BLaER1 (cell line): ENCODE results near the gene PIK3R3.

ENCODE experiments used
- H3K27ac ChIP-seq: shearing (Covaris generic); formaldehyde crosslinking; 2 replicates; pipeline ENCODE4 v1.8.1; 2022
- H3K27me3 ChIP-seq: shearing (Covaris generic); formaldehyde crosslinking; 2 replicates; pipeline ENCODE4 v1.8.1; 2022
- H3K36me3 ChIP-seq: shearing (Covaris generic); formaldehyde crosslinking; 2 replicates; pipeline ENCODE4 v1.8.1; 2022
- H3K4me1 ChIP-seq: shearing (Covaris generic); formaldehyde crosslinking; 2 replicates; pipeline ENCODE4 v1.8.1; 2022
- H3K4me2 ChIP-seq: shearing (Covaris generic); formaldehyde crosslinking; 2 replicates; pipeline ENCODE4 v1.8.1; 2022
- H3K4me3 ChIP-seq: shearing (Covaris generic); formaldehyde crosslinking; 2 replicates; pipeline ENCODE4 v1.8.1; 2022
- H3K9ac ChIP-seq: shearing (Covaris generic); formaldehyde crosslinking; 2 replicates; pipeline ENCODE4 v1.8.1; 2022
- H3K9me3 ChIP-seq: shearing (Covaris generic); formaldehyde crosslinking; 2 replicates; pipeline ENCODE4 v1.8.1; 2022
- H4K20me1 ChIP-seq: shearing (Covaris generic); formaldehyde crosslinking; 2 replicates; pipeline ENCODE4 v1.8.1; 2022
- Cebpa-rat ChIP-seq: shearing (Covaris generic); IDR thresholded peaks from 2 replicates; pipeline ENCODE4 v1.8.1; 2022

Gene PIK3R3

DNA sequence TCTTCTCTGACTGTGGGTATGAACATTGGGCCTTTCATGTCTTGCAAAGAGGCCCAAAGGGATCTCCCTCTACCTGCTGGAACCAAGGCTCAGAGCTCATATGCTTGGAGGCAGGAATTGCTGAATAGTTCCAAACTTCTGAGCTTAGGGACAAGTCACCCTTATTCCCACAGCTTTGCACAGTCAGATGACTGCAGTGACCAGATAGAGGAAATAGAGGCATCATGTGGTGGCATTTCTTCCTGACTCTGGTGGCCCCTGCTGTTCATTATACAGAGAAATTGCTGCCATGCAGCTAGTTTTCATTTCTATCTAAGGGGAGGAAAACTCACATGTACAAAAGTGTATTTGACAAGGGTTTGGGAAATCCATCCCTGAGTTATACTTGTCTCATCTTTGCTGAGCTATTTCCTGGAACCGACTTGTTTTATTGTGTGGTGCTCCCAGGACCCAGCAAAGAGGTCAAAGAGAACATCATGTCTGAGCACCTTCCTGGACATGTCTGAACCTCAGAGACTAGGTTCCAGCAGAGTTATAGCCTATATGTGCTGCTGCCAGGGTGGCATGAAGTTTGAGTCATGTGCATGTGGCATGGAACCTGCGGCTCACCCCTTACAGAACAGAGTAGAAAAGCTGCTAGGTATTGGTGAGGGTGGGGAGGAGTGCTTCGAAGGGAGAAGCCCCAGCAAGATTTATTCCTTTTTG lies 131.2 kb downstream of the PIK3R3 start:
- H3K27me3 ChIP-seq, result no peaks in the 10 kb centered on the region
- no peak overlapping the region for H3K9ac ChIP-seq
- no peak overlapping the region for H3K4me2 ChIP-seq
- H3K4me1 ChIP-seq, result no peaks in the 10 kb centered on the region
- no peak overlapping the region for H3K27ac ChIP-seq
- TF ChIP-seq Cebpa-rat, result no peak
- no peaks in the 10 kb centered on the region for H4K20me1 ChIP-seq
- H3K4me3 ChIP-seq, result no peak overlapping the region
- no peaks in the 10 kb centered on the region for H3K9me3 ChIP-seq
- H3K36me3 ChIP-seq, result peaks cover 61% of the 10 kb centered on the region

DNA sequence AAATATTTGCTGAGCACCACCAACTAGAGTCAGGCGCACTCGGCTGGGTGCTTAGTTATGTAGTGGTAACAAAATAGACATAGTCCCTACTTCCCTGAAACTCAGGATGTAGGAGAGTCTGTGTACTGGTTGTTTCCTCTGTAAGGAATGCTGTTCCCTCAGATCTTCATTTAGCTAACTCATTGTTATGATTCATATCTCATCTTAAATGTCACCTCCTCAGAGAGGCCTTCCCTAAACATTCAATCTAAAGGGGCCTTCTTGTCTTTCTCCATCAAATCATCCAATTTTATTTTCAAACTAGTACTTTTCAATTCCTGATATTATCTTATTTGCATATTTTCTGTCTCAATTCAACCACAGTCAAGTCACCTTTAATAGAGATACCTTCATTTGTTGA lies 132.9 kb downstream of the PIK3R3 start:
- no peak for TF ChIP-seq Cebpa-rat
- H3K4me2 ChIP-seq, result no peak overlapping the region
- no peaks in the 10 kb centered on the region for H4K20me1 ChIP-seq
- H3K27me3 ChIP-seq, result no peaks in the 10 kb centered on the region
- H3K4me3 ChIP-seq, result no peak overlapping the region
- no peaks in the 10 kb centered on the region for H3K4me1 ChIP-seq
- no peak overlapping the region for H3K27ac ChIP-seq
- no peaks in the 10 kb centered on the region for H3K9me3 ChIP-seq
- peaks cover 52% of the 10 kb centered on the region for H3K36me3 ChIP-seq
- no peak overlapping the region for H3K9ac ChIP-seq

DNA sequence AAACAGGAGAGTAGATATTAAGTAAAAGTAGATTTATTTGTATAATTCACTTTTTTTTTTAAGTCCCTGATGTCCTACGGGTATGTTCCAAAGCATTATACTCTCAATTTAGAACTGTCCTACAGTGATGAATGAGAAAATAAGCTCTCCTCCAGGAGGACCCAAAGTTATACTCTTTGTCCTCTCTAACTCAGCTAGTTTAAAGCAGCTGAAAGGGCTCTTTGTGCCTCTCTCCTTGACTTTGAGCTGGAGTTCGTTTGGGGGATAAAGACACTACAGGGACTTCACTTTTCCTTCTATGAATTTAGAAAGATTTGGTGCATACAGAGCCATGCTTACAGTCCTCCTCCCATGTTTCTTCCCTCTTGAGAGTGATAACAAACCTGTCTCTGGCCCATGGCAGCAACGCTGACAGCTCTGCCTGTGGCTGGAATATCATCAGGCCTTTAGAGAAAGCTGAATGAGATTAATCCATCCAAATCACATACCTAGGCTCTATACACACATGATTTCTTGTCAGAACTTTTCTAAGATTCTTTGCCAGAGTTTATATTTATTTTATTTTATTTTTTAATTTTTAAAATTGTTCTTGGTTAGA lies 134.3 kb downstream of the PIK3R3 start:
- Histone ChIP-seq H3K9me3 (no peaks in the 10 kb centered on the region), H3K27me3 (no peaks in the 10 kb centered on the region), H3K9ac (no peak overlapping the region), H3K27ac (no peak overlapping the region), H4K20me1 (no peaks in the 10 kb centered on the region), H3K4me1 (no peaks in the 10 kb centered on the region), H3K36me3 (peaks cover 40% of the 10 kb centered on the region), H3K4me3 (no peak overlapping the region), H3K4me2 (no peak overlapping the region)
- TF ChIP-seq Cebpa-rat, result no peak

DNA sequence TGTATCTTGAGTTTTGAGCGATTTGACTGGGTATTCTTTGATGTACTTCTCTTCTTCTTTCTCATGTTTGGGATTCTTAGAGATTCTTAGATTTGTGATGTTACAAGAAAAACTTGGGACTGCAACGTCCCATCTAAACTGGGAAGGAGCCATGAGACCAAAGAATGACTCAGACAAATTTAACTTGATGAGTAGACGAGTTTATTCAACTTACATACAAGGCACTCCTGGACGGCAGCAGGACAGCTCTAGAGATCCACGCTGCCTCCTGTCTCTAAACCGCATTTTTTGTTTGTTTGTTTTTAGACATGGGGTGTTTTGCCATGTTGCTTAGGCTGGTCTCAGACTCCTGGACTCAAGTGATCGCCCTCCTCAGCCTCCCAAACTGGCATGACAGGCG lies 137.1 kb downstream of the PIK3R3 start:
- no peaks in the 10 kb centered on the region for H3K27me3 ChIP-seq
- H3K36me3 ChIP-seq, result peaks cover 13% of the 10 kb centered on the region; the same call in 1 of the 2 replicates
- no peak overlapping the region for H3K4me2 ChIP-seq
- no peak for TF ChIP-seq Cebpa-rat
- H3K27ac ChIP-seq, result no peak overlapping the region
- no peaks in the 10 kb centered on the region for H3K4me1 ChIP-seq
- no peak overlapping the region for H3K9ac ChIP-seq
- 0 out of 2 replicates have a peak, but pooled peaks cover 5% of the 10 kb centered on the region for H3K9me3 ChIP-seq
- no peaks in the 10 kb centered on the region for H4K20me1 ChIP-seq
- H3K4me3 ChIP-seq, result no peak overlapping the region

DNA sequence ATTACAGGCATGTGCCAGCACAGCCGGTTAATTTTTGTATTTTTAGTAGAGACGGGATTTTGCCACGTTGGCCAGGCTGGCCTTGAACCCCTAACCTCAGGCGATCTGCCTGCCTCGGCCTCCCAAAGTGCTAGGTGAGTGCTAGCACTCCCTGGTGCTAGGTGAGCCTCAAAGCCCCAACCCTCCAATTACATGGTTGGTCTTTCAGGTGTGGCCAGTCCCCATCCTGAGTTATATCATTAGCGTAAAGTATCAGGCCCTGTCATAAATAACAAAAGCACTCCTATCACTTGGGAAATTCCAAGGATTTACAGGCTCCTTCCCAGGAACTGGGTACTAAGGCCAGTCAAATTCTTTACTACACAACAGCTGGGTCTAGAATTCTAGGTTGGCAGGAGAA lies 138.0 kb downstream of the PIK3R3 start:
- Histone ChIP-seq H3K4me2 (no peak overlapping the region), H3K4me3 (no peak overlapping the region), H3K27ac (no peak overlapping the region), H3K9me3 (0 out of 2 replicates have a peak, but pooled peaks cover 5% of the 10 kb centered on the region), H3K27me3 (no peaks in the 10 kb centered on the region), H3K9ac (no peak overlapping the region), H3K4me1 (no peaks in the 10 kb centered on the region), H3K36me3 (peaks cover 6% of the 10 kb centered on the region; the same call in 1 of the 2 replicates), H4K20me1 (no peaks in the 10 kb centered on the region)
- no peak for TF ChIP-seq Cebpa-rat
